H9 (cell line): ENCODE results near the gene CFAP100. TPM values are rescaled to one million over a fixed set of nuclear protein-coding genes. Genes with fewer than 3 reads are reported as not detected.

Experiments used
- DNase-seq: peaks from one replicate; pipeline ENCODE4 v3.0.0-alpha.2; 2017
- H2AFZ ChIP-seq: one replicate; pipeline ENCODE4 v1.6.1; 2013; ENCODE audit warnings: mild to moderate bottlenecking, low read length, control low read depth, moderate library complexity
- H2AK5ac ChIP-seq: 2 replicates; pipeline ENCODE4 v1.6.1; 2013; ENCODE audit warnings: low read length, control low read depth, mixed read lengths; ENCODE audit not compliant: insufficient read length
- H2BK120ac ChIP-seq: one replicate; pipeline ENCODE4 v1.6.1; 2013; ENCODE audit warnings: low read depth, mild to moderate bottlenecking, low read length, control low read depth, inconsistent platforms; ENCODE audit not compliant: poor library complexity, severe bottlenecking
- H2BK12ac ChIP-seq: 2 replicates; pipeline ENCODE4 v1.6.1; 2013; ENCODE audit warnings: low read length, control low read depth, mixed read lengths, low read depth; ENCODE audit not compliant: insufficient read length
- H2BK15ac ChIP-seq: 2 replicates; pipeline ENCODE4 v1.6.1; 2013; ENCODE audit warnings: low read depth, low read length, control low read depth
- H2BK20ac ChIP-seq: one replicate; pipeline ENCODE4 v1.6.1; 2013; ENCODE audit warnings: low read depth, mild to moderate bottlenecking, low read length, control low read depth, inconsistent platforms; ENCODE audit not compliant: poor library complexity, severe bottlenecking
- H2BK5ac ChIP-seq: 2 replicates; pipeline ENCODE4 v1.6.1; 2013; ENCODE audit warnings: low read length, control low read depth, mixed read lengths; ENCODE audit not compliant: insufficient read length
- H3K14ac ChIP-seq: 2 replicates; pipeline ENCODE4 v1.6.1; 2013; ENCODE audit warnings: low read length, control low read depth; ENCODE audit not compliant: insufficient read depth
- H3K18ac ChIP-seq: 2 replicates; pipeline ENCODE4 v1.6.1; 2013; ENCODE audit warnings: low read depth, mild to moderate bottlenecking, mixed read lengths, low read length, control low read depth; ENCODE audit not compliant: insufficient read length
- H3K23ac ChIP-seq: 2 replicates; pipeline ENCODE4 v1.6.1; 2013; ENCODE audit warnings: low read length, control low read depth, mixed read lengths, low read depth; ENCODE audit not compliant: insufficient read length
- H3K23me2 ChIP-seq: 2 replicates; pipeline ENCODE4 v1.6.1; 2013; ENCODE audit warnings: low read depth, mild to moderate bottlenecking, mixed read lengths, low read length, control low read depth; ENCODE audit not compliant: insufficient read length, poor library complexity, severe bottlenecking
- H3K27ac ChIP-seq: 2 replicates; pipeline ENCODE4 v1.5.1; 2013; ENCODE audit warnings: low read length, control low read depth, mixed read lengths, low read depth; ENCODE audit not compliant: insufficient read length
- H3K27me3 ChIP-seq: 2 replicates; pipeline ENCODE4 v1.6.1; 2013; ENCODE audit warnings: low read length, control low read depth, inconsistent platforms; ENCODE audit not compliant: insufficient read depth
- H3K4ac ChIP-seq: 2 replicates; pipeline ENCODE4 v1.6.1; 2013; ENCODE audit warnings: low read depth, mild to moderate bottlenecking, control low read depth, inconsistent platforms, low read length, moderate library complexity
- H3K4me1 ChIP-seq: 2 replicates; pipeline ENCODE4 v1.6.1; 2013; ENCODE audit warnings: low read length, control low read depth, inconsistent platforms; ENCODE audit not compliant: insufficient read depth
- H3K4me2 ChIP-seq: 2 replicates; pipeline ENCODE4 v1.6.1; 2013; ENCODE audit warnings: low read length, control low read depth, mixed read lengths; ENCODE audit not compliant: insufficient read length, insufficient read depth
- H3K56ac ChIP-seq: 2 replicates; pipeline ENCODE4 v1.6.1; 2013; ENCODE audit warnings: low read depth, mild to moderate bottlenecking, mixed read lengths, low read length, control low read depth; ENCODE audit not compliant: insufficient read length
- H3K79me1 ChIP-seq: 2 replicates; pipeline ENCODE4 v1.6.1; 2013; ENCODE audit warnings: low read depth, mild to moderate bottlenecking, moderate library complexity, low read length, control low read depth, inconsistent platforms; ENCODE audit not compliant: insufficient read depth, poor library complexity, severe bottlenecking
- H3K79me2 ChIP-seq: 2 replicates; pipeline ENCODE4 v1.6.1; 2013; ENCODE audit warnings: low read length, control low read depth, inconsistent platforms; ENCODE audit not compliant: insufficient read depth
- H3K9ac ChIP-seq: 2 replicates; pipeline ENCODE4 v1.6.1; 2013; ENCODE audit warnings: low read length, control low read depth, mixed read lengths; ENCODE audit not compliant: insufficient read length; ENCODE audit errors: extremely low read depth
- H3K9me3 ChIP-seq: one replicate; pipeline ENCODE4 v1.6.1; 2013; ENCODE audit warnings: low read depth, low read length, inconsistent platforms; ENCODE audit not compliant: control insufficient read depth
- H3T11ph ChIP-seq: one replicate; pipeline ENCODE4 v1.6.1; 2013; ENCODE audit warnings: mild to moderate bottlenecking, low read length, control low read depth, inconsistent platforms
- H4K20me1 ChIP-seq: one replicate; pipeline ENCODE4 v1.6.1; 2013; ENCODE audit not compliant: control insufficient read depth, insufficient read length, insufficient read depth
- H4K5ac ChIP-seq: 2 replicates; pipeline ENCODE4 v1.6.1; 2013; ENCODE audit warnings: low read depth, mild to moderate bottlenecking, mixed read lengths, low read length, control low read depth; ENCODE audit not compliant: insufficient read length
- H4K8ac ChIP-seq: replicated peaks from 2 replicates; pipeline ENCODE4 v1.6.1; 2013; ENCODE audit warnings: low read length, control low read depth, mixed read lengths, low read depth; ENCODE audit not compliant: insufficient read length
- H4K91ac ChIP-seq: 2 replicates; pipeline ENCODE4 v1.6.1; 2013; ENCODE audit warnings: low read depth, mild to moderate bottlenecking, moderate library complexity, mixed read lengths, low read length, control low read depth; ENCODE audit not compliant: insufficient read length
- H3K27ac Mint-ChIP-seq, 3 experiments: 2 replicates in 2 of 3; 3 replicates in 1 of 3; pipeline ENCODE4 v1.8.0; 2020 to 2021; ENCODE audit warnings: mixed read lengths in 3 of 3, mild to moderate bottlenecking in 1 of 3, moderate library complexity in 1 of 3
- H3K27me3 Mint-ChIP-seq: 2 replicates; pipeline ENCODE4 v1.8.0; 2021; ENCODE audit warnings: low read depth, mild to moderate bottlenecking, moderate library complexity, mixed read lengths
- H3K36me3 Mint-ChIP-seq, 3 experiments: 2 replicates in 2 of 3; 3 replicates in 1 of 3; pipeline ENCODE4 v1.8.0; 2020 to 2021; ENCODE audit warnings: low read depth in 3 of 3, mixed read lengths in 3 of 3; ENCODE audit not compliant: insufficient read depth in 1 of 3
- H3K4me1 Mint-ChIP-seq, 2 experiments: 2 replicates each; pipeline ENCODE4 v1.8.0; 2020; ENCODE audit warnings: mixed read lengths in 2 of 2
- H3K4me3 Mint-ChIP-seq, 2 experiments: 2 replicates in 1 of 2; 3 replicates in 1 of 2; pipeline ENCODE4 v1.8.0; 2020 to 2021; ENCODE audit warnings: mild to moderate bottlenecking in 2 of 2, mixed read lengths in 2 of 2, moderate library complexity in 1 of 2
- H3K9me3 Mint-ChIP-seq, 2 experiments: 2 replicates in 1 of 2; 3 replicates in 1 of 2; pipeline ENCODE4 v1.8.0; 2020; ENCODE audit warnings: mild to moderate bottlenecking in 2 of 2, mixed read lengths in 2 of 2, moderate library complexity in 1 of 2
- CTCF ChIP-seq: fragments of 200-600 bp; sonication (generic); conservative IDR thresholded peaks from 3 replicates; pipeline ENCODE4 v1.8.0; 2021; ENCODE audit warnings: antibody characterized with exemption, mild to moderate bottlenecking
- WGBS: extraction: QIAGEN DNeasy Blood & Tissue Kit; methylation state at CpG from one replicate; pipeline ENCODE4 v1.1.7; 2013; ENCODE audit warnings: missing lambda C conversion rate, low lambda C conversion rate, mixed read lengths; ENCODE audit not compliant: insufficient read length; ENCODE audit errors: extremely low coverage; 5-methylcytosine and 5-hydroxymethylcytosine counted together
- total RNA-seq: library from RNA; stranded (reverse); gene quantifications from 2 replicates; pipeline ENCODE4 v1.2.1, GENCODE V29; 2021

Gene CFAP100
- total RNA-seq, 1 experiment from 2014 or later, result 0.44 TPM

- H3T11ph ChIP-seq, result no peak overlapping the region
- no peaks in the 10 kb centered on the region for H3K9me3 ChIP-seq
- no peak overlapping the region for H2BK5ac ChIP-seq
- no peak overlapping the region for H2BK15ac ChIP-seq
- peak; percentile 66 for TF ChIP-seq CTCF
- no peaks in the 10 kb centered on the region for H3K79me1 ChIP-seq
- no peak overlapping the region for H2BK120ac ChIP-seq
- no peak overlapping the region for H2AFZ ChIP-seq
- no peak overlapping the region for H4K91ac ChIP-seq
- no peaks in the 10 kb centered on the region for H3K23me2 ChIP-seq
- H3K27me3 ChIP-seq, result no peaks in the 10 kb centered on the region
- no peak overlapping the region for H3K27ac ChIP-seq
- H3K27ac Mint-ChIP-seq, result no peak overlapping the region
- H3K4me2 ChIP-seq, result no peak overlapping the region
- no peaks in the 10 kb centered on the region for H3K9me3 Mint-ChIP-seq
- H4K20me1 ChIP-seq, result no peaks in the 10 kb centered on the region
- no peak overlapping the region for H3K9ac ChIP-seq
- H2AK5ac ChIP-seq, result no peak overlapping the region
- no peak overlapping the region for H3K18ac ChIP-seq
- no peak overlapping the region for H3K23ac ChIP-seq
- peaks cover 8 to 23% (median 11%) of the 10 kb centered on the region in 3 experiments; a peak in 6 of 7 replicates for H3K36me3 Mint-ChIP-seq
- no peak overlapping the region; a peak in 1 of 5 replicates for H3K4me3 Mint-ChIP-seq
- H3K4me1 Mint-ChIP-seq, result peaks cover 0 to 3% of the 10 kb centered on the region in 2 experiments; a peak in 1 of 4 replicates
- peak; percentile 69 for DNase-seq
- H3K27me3 Mint-ChIP-seq, result no peaks in the 10 kb centered on the region; the same call in 1 of the 2 replicates
- no peak overlapping the region for H3K4ac ChIP-seq
- no peak overlapping the region for H3K14ac ChIP-seq
- H3K4me1 ChIP-seq, result no peaks in the 10 kb centered on the region
- H3K56ac ChIP-seq, result no peak overlapping the region
- no peak overlapping the region for H2BK12ac ChIP-seq
- H4K5ac ChIP-seq, result no peak overlapping the region
- H3K79me2 ChIP-seq, result no peaks in the 10 kb centered on the region
- H4K8ac ChIP-seq, result no peak overlapping the region
- no CpG with 5 or more reads among the region's 12 CpGs for WGBS
- H2BK20ac ChIP-seq, result no peak overlapping the region
These were observed 46.3 kb upstream of the CFAP100 start for GRCh38 chr3:126348308-126348920.
